Stimulated activated CD8-positive, alpha-beta memory T cell treated with anti-CD3 and anti-CD28 coated beads, Interleukin-2, amount 100 ng/mL, for 1 hour (primary cell): ENCODE results near the gene RAB8B.
"Not testable (repeated sequence)": the region's sequence is repeated elsewhere in the genome, so short reads cannot be mapped to it uniquely, and the experiment has no call there.

ENCODE experiments used
- DNase-seq, 2 donors: peaks; one replicate each; pipeline ENCODE4 v3.0.0-alpha.2; 2020; ENCODE audit warnings: low read depth in 2 of 2

The RAB8B gene

DNA sequence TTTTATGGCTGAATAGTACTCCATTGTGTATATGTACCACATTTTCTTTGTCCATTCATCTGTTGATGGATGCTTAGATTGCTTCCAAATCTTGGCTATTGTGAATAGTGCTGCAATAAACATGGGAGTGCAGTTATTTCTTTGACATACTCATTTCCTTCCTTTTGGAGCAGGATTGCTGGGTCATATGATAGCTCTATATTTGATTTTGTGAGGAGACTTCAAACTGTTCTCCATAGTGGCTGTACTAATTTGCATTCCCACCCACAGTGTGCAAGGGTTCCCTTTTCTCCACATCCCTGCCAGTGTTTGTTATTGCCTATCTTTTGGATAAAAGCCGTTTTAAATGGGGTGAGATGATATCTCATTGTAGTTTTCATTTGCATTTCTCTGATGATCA lies 47.7 kb downstream of the RAB8B start:
- DNase-seq: not testable (repeated sequence)

GRCh38 chr15:63238171-63238570 lies 48.8 kb downstream of the RAB8B start:
- DNase-seq: no peak

- DNase-seq: no peak
Observed at GRCh38 chr15:63238796-63239195, 49.4 kb downstream of the RAB8B start.

- DNase-seq: no peak
Observed at GRCh38 chr15:63240109-63240508, 50.7 kb downstream of the RAB8B start.

GRCh38 chr15:63241316-63241715 lies 51.9 kb downstream of the RAB8B start:
- no peak for DNase-seq

- DNase-seq: no peak
Observed at GRCh38 chr15:63243101-63243500, 53.7 kb downstream of the RAB8B start.

DNA sequence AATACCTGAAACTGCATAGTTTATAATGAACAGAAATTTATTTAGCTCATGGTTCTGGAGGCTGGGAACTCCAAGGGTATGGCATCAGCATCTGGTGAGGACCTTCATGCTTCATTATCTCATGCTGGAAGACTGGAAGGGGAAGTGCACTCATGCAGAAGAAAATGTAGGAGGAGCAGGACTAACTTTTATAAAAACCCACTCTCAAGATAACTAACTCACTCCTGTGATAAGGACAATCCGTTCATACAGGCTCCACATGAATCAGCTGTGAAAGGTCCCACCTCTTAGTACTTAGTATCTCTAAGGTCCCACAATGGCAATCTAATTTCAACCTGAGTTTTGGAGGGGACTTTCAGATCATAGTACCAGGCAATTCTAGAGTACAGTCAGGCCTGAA lies 54.4 kb downstream of the RAB8B start:
- no peak for DNase-seq

GRCh38 chr15:63244399-63244798 lies 55.0 kb downstream of the RAB8B start:
- no peak for DNase-seq

GRCh38 chr15:63244976-63245645 lies 55.7 kb downstream of the RAB8B start:
- DNase-seq: no peak

- no peak for DNase-seq
Observed at GRCh38 chr15:63246691-63247469, 57.5 kb downstream of the RAB8B start.

GRCh38 chr15:63250312-63250965 lies 61.0 kb downstream of the RAB8B start:
- no peak for DNase-seq

- no peak for DNase-seq
Observed at GRCh38 chr15:63251701-63252100, 62.3 kb downstream of the RAB8B start.

GRCh38 chr15:63252292-63252691 lies 62.9 kb downstream of the RAB8B start:
- no peak for DNase-seq

- DNase-seq: no peak
Observed at GRCh38 chr15:63254991-63255390, 65.6 kb downstream of the RAB8B start.

GRCh38 chr15:63255489-63255990 lies 66.1 kb downstream of the RAB8B start:
- no peak for DNase-seq

GRCh38 chr15:63256433-63257274 lies 67.2 kb downstream of the RAB8B start:
- no peak for DNase-seq

DNA sequence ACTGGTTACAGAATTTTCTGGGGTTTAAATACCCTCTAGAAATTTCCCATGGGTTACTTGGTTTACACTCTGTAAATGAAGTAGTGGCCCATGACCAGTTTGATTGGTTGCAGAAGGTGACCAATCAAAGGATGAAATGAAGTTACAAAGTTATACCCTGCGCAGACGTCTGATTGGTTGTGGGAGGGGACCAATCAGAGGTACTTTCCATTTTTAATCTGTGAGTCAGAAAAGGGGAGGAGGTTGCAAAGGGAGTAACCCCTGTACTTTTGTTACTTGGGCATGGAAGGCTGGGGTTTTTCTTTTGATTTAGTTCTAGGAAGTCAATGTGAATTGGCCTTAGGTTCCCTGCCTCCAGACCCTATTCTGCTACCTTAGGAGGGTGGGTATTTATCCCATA lies 69.3 kb downstream of the RAB8B start:
- DNase-seq: no peak

DNA sequence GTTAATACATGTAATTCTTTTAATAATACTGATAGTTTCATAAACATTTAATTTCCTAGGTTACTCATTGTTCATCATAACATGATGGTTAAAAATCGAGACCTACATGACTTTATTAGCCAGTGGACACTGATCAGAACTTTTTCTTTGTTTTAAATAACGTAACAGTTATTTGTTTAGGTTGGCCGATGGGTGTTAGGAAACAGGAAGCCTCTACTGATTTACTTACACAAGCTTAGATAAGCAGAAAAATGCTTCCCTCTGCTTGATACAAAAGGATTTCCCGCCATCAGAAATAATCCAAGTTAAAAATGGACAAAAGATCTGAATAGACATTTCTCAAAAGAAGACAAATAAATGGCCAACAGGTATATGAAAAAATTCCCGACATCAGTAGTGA lies 71.4 kb downstream of the RAB8B start:
- no peak for DNase-seq

DNA sequence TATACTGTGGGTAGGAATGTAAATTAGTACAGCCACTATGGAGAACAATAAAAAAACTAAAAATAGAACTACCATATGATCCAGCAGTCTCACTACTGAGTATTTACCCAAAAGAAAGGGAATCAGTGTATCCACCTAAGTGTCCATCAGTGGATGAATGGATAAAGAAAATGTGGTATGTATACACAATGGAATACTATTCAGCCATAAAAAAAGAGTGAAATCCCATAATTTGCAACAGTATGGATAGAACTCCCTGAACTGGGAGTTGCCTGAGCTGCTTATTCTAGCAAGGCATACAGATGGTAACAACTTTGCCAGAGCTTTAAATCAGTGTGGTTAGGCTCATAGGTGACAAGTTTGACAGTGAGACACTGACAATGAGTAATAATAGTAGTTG lies 71.9 kb downstream of the RAB8B start:
- no peak for DNase-seq

- no peak for DNase-seq
Observed at GRCh38 chr15:63263519-63263918, 74.1 kb downstream of the RAB8B start.

GRCh38 chr15:63264688-63265293 lies 75.4 kb downstream of the RAB8B start:
- no peak for DNase-seq
